NCI-H128 (cell line): Measurements from ENCODE around the gene LRGUK.
"Not testable (repeated sequence)": the region's sequence is repeated elsewhere in the genome, so short reads cannot be mapped to it uniquely, and the experiment has no call there.

Experiments
- DNase-seq: peaks from one replicate; lab custom pipeline; 2025; ENCODE audit not compliant: unreplicated experiment; lab: John Stamatoyannopoulos, UW

Gene LRGUK

GRCh38 chr7:134234216-134234615, 107.1 kb downstream of the LRGUK start:
- DNase-seq = no peak

DNA sequence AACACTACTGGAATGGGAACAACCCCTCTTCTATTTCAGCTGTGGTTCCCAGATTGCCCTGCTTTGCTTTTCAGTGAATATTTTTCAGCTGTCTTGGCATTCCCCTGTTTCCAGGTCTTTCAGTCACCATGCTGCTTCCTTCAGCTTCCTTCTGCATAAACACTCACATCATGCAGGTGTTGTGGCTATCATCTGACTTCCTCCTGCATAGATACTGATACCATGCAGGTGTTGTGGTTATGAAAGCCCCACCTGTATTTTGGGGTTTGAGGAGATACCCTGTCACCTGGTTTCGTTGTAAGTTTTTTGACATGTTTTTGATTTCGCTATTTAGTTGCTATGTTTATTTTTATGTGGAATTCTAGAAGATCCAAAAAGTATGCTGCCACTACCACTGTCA, 118.1 kb downstream of the LRGUK start:
- no peak for DNase-seq

DNA sequence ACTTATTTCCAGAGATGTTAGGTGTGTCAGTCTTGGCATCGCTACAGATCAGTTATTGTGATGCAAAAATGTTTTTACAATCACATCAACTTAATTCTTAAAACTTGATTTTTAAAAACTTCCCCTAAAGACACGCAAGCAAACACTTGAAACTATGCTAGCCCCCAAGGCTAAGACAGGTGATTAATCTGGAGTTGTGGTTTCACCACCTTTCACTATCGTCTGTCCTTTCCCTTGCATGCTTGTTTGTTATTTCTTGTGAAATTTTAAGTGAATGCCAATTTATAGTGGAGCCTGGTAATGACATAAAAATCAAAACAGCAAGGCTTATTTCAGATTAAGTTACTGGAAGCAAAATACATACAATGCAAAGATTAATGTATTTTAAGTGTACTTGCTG, 119.2 kb downstream of the LRGUK start:
- peak; percentile 13 for DNase-seq

DNA sequence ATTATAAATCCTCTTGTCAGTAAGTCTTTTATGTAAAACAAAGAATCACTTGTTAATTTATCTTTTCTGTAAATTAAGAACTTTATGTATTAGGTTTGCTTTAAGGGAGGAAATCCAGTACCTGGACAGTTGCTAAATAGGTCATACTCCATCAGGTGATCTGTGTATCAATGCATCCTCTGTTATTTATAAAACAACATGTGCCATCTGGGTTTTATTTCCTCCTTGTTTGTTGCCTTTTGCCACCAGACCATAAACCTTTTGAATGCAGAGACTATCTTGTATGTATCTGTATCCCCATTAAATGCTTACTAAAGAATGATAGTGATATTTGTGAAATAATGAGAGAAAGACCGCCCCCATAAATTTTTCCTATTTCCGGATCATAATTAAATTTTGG, 119.6 kb downstream of the LRGUK start:
- DNase-seq = no peak

DNA sequence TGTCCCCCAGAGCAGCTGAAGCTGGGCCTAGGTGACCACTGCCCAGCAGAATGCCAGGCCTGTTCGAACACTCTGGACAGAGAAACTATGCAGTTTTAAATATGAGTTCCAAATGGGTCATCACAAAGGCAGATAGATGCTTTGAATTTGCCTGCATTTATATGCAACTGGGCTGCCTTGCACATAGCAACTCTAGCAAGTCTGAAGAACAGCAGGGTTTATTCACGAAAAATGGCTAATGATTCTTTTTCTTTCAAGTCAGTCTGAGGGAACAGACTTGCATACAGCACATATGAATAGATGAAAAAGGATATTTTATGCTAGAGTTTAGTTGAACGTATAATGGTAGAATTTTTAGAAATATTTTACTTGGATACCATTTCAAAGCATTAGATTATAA, 121.1 kb downstream of the LRGUK start:
- no peak for DNase-seq

- DNase-seq = no peak
Measured at GRCh38 chr7:134254311-134254710, 127.2 kb downstream of the LRGUK start.

DNA sequence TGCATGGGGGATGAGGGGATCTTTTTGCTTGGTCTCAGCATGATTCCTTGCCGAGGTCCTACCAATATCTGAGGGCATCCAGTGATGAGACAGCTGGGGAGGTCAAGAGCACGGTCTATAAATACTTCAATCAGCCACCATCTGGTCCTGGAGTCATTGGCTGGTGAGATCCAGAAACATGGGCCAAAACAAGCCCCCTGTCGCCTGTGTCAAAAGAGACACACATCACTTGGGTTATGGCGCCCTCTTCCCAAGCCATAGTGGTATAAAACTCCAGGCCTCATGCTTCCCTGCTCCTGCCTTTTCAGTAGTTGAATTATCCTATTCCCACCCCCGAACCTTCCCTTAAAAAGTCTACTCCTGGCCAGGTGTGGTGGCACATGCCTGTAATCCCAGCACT, 128.7 kb downstream of the LRGUK start:
- DNase-seq = no peak

DNA sequence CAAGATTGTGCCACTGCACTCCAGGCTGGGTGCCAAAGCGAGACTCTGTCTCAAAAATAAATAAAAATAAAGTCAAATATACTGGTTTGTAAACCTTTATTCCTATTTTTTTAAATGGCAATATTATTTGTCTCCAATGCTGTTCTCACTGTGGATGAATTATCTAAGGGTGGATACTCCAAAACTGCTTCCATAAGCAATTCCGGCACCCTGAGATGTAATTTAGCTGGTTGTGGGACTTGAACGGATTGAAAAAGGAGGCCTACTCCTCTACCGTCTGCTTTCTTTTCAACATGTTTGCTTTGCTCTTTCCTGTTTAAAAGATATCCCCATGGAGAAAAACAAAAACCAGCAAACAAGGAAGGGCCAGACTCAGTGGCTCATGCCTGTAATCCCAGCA, 135.2 kb downstream of the LRGUK start:
- DNase-seq = no peak

- DNase-seq = no peak
Measured at GRCh38 chr7:134276951-134277350, 149.8 kb downstream of the LRGUK start.

DNA sequence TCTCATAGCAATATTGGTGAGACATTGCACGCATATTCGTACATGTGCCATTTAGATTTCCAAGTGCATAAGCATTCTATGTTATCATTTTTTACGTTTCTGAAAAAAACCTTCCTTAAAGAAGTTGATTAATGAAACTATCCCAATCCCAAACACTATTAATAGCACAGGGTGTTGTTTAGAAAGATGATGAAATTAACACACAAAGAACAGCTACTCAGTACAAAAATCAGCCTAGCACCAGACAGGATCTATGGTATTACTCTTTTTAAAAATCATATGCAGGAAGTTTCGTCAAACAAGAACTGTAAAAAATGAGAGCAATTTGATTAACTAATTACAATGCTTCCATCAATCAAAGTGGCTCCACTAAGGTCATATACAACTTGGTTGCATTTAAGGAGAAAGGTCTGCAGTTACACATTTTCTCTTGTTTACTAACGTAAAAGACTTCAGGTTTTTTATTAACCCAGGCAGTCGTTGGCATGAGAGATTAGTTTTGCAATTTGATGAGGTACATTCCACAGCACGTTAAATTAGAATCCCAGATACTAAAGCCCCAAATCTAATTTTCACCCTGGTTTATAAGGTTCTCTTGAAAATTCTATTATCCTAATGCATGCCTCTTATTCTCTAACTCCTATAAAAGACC, 151.5 kb downstream of the LRGUK start:
- DNase-seq = no peak

DNA sequence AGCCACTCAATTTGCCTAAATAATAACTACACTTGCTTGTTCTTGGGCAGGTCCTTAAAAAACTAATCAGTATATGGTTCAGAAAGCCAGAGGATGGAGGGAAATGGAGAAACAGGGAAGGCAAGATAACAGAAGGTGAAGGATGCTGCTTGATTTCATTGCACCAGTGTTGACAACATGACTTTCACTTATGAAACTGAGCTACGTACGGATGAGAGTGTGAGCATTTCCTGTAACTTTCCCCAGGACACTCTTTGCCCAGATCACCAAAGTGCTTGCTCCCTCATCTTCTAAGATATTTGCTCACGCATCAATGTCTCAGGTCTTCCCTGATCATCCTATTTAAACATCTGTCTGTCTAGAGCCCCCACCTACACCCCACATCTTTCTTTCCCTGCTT, 152.2 kb downstream of the LRGUK start:
- DNase-seq = no peak

DNA sequence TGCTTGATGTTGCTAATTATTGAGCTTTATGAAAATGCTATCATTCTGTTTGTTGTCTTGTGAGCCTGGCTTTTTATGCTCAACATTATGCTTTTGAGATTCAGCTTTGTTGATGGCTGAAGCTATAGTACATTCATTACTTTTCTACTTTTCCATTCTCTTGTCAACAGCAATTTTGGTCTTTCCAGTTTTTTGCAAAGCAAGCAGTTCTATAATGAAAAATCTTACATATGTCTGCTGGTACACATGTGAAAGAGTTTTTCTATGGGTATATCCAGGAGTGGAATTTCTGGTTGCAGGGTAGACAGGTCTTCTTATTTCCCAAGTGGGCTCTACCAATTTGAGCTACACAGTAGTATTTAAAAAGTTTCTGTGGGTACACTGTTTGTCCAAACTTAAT, 152.8 kb downstream of the LRGUK start:
- DNase-seq = no peak

DNA sequence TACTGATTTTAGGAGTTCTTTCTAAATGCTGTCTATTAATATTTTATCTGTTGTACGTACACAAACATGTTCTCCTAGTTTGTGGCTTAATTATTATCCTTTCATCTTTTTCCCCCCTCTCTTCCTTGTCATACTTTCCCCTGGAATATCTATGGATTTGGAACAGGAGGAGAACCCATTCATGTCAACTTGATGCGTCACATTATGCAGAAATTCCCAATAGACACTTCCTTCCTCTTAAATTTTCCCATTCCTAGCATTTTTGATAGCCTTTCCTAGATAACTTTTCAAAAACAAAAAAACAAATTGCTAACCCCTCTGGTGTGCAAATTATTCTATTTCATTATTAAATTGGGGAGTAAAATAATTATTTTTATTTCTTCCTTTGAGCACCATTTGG, 153.4 kb downstream of the LRGUK start:
- no peak for DNase-seq

GRCh38 chr7:134284011-134284410, 156.9 kb downstream of the LRGUK start:
- no peak for DNase-seq

- DNase-seq = no peak
Measured at GRCh38 chr7:134284952-134285351, 157.8 kb downstream of the LRGUK start.

- DNase-seq = no peak
Measured at GRCh38 chr7:134287916-134288659, 160.9 kb downstream of the LRGUK start.

DNA sequence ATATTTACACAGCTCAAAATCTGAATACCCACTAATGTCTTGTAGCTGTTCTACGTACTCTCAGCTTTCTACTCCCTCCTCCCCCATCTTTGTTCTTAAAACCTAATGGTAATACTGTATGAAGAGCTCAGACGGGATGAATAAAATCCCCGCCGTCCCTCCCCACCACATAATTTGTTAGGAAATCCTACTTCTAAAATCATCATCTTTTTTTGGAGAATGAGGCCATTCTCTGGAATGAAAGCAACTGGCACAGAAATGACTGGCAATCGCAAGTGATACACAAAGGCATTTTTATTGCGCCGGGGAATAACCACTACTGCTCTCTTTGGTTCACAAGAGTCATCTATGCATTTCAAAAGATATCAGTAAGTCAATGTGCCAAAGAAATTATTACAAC, 162.3 kb downstream of the LRGUK start:
- no peak for DNase-seq

DNA sequence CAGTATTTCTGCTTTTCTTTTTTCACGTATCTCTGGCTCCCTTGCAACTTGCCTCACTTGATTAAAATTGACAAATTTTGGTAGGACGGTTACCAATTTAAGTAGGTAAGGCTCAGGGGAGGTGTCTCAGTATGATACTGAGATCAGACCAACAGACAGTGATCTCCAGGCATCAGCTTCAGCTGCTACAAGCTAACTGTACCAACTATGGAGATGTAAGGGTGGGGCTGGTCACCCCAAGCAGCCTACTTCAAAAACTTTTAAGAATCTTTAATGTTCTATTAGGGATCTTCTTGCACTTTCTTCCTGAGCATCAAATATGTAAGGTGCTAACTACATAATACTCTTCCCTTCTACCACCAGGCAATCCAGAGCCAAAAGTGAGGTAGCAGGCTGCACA, 162.7 kb downstream of the LRGUK start:
- DNase-seq = no peak

DNA sequence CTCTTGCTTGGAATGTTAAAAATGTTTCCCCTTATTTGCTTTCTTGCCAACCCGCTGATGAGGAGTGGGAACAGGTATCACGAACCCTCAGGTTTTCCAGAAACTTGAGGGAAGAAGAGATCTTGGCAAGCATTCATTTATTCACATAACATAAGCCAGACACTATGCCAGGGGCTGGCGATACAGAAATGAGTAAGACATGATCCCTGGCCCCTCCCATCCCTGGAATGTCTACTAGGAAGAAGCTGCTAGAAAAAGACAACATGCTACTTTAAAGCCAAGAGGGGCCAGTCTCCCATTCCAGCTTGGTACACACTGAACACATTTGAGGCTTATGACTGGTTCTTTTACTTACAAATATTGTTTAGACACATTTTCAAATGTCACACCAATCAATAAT, 163.1 kb downstream of the LRGUK start:
- DNase-seq = no peak

DNA sequence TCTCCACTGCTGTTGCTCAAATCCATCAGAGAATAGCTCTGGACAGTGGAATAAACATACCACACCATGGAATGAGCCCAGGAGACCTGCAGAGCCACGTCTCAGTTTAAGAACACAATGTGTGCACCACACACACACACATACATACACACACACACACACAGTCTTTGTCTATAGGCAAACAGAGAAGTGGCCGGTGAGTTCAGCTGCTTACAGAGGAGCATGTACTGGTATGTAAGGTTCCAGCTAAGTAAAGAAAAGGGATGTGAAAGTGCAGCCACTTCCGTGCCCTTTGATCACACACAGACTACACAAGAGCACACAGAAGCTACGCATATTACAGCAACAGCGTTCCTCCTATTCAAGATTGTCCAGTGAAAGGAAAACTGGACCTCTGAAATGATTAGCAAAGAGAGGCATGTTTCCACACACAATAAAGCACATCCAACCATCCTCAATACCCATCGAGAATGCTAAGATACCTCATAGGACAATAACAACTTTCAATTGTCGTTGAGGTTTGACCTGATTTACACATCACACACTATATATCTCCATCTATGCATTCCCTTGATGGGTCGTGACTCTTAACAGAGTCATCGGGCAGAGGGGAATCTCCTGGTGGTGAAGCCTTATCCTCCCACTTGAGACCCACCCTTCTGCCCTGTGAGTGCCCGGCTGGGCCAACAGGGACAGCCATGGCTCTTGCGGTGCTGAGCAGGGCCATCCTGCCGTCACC, 166.0 kb downstream of the LRGUK start:
- DNase-seq = no peak

DNA sequence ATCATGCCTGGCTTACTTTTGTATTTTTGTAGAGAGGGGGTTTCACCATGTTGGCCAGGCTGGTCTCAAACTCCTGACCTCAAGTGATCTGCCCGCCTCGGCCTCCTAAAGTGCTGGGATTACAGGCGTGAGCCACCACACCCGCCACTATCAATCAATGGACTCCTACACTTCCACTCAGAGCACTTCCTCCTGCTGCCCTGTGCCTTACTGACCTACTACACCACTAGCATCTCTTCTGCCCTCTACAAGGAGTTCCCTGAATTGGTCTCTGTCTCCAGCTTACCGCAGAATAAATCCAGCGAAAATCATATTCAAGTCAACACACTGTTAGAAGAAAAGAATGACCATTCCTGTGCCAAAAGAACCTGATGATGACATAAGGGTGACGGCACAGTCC, 168.8 kb downstream of the LRGUK start:
- DNase-seq = not testable (repeated sequence)

GRCh38 chr7:134297489-134297888, 170.3 kb downstream of the LRGUK start:
- no peak for DNase-seq
